NB4 (cell line): Measurements from ENCODE around the gene ADARB2.

Experiments used
- MAX ChIP-seq: IDR thresholded peaks from 2 replicates; pipeline ENCODE4 v1.6.1; 2011; ENCODE audit warnings: low read depth, low read length
- MYC ChIP-seq: IDR thresholded peaks from 2 replicates; pipeline ENCODE4 v1.6.1; 2011; ENCODE audit warnings: low read depth, low read length
- POLR2A ChIP-seq: IDR thresholded peaks from 2 replicates; pipeline ENCODE4 v1.6.1; 2011; ENCODE audit warnings: mild to moderate bottlenecking; ENCODE audit not compliant: insufficient read length; ENCODE audit errors: extremely low read depth
- TF ChIP-seq, protein P1 (sequence below): IDR thresholded peaks from one replicate; pipeline ENCODE4 v1.5.1; 2012; ENCODE audit warnings: low read depth, low read length

DNA sequence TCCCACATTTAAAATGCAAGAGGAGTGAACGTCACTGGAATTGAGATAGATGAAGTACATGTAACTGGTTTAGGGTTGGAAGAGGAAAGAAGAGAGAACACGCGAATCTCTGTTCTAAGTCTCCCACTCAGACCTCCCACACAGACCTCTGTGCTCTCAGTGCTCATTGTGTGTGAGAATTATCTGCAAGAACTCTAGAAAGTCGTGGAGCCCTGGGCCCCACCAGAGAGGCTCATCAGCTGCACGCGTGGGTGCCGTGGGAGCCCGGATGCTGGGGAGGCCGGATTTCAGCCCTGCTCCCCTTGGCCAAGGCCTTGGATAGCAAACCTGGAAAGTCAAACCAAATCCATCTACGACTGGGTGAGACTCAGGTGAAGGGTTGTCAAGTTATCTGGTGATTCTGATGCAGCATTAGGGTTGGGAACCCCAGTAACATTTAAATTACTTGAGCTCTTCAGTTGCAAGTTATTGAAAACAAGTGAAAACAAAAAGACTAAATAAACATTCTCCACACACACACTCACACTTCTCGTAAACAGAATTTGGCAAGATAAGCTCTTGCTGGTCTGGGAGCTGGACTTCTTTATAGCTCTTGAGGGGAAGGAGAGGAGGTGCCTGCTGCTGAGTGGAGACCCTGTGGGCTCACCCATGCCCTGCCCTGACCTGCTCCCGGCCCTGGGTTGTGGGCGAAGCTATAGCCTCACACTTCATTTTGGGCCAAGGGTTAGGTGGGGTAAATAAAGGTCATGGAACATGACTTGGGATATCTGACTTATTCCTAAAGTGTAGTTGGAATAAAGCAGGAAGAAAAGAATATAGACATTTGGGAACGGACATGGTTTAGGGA, 250.3 kb downstream of the ADARB2 start:
- TF ChIP-seq, protein P1, sequence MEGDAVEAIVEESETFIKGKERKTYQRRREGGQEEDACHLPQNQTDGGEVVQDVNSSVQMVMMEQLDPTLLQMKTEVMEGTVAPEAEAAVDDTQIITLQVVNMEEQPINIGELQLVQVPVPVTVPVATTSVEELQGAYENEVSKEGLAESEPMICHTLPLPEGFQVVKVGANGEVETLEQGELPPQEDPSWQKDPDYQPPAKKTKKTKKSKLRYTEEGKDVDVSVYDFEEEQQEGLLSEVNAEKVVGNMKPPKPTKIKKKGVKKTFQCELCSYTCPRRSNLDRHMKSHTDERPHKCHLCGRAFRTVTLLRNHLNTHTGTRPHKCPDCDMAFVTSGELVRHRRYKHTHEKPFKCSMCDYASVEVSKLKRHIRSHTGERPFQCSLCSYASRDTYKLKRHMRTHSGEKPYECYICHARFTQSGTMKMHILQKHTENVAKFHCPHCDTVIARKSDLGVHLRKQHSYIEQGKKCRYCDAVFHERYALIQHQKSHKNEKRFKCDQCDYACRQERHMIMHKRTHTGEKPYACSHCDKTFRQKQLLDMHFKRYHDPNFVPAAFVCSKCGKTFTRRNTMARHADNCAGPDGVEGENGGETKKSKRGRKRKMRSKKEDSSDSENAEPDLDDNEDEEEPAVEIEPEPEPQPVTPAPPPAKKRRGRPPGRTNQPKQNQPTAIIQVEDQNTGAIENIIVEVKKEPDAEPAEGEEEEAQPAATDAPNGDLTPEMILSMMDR = no peak
- TF ChIP-seq POLR2A (no peak), MAX (no peak), MYC (no peak)
